H1 (cell line): Measurements from ENCODE around the gene KRT80.

Experiments
- EZH2 ChIP-seq: fragments of 200-600 bp; sonication (generic); IDR thresholded peaks from 2 replicates; pipeline ENCODE4 v1.7.1; 2012; ENCODE audit warnings: low read depth, mild to moderate bottlenecking, moderate library complexity, low read length, inconsistent platforms; ENCODE audit not compliant: severe bottlenecking
- TAF1 ChIP-seq: IDR thresholded peaks from 2 replicates; pipeline ENCODE4 v1.6.1; 2011; ENCODE audit warnings: mild to moderate bottlenecking, low read depth, low read length
- YY1 ChIP-seq: IDR thresholded peaks from 2 replicates; pipeline ENCODE4 v1.6.1; 2011; ENCODE audit warnings: low read depth, mild to moderate bottlenecking, low read length
- TF ChIP-seq, protein P1 (sequence below): IDR thresholded peaks from 2 replicates; pipeline ENCODE4 v1.6.1; 2011; ENCODE audit warnings: low read length, improper control_type of control experiment
- TF ChIP-seq, protein P2 (sequence below), 3 experiments: IDR thresholded peaks; 1 replicate in 2 of 3; 2 replicates in 1 of 3; pipeline versions ENCODE4 v1.5.1 to v1.6.1; 2011; ENCODE audit warnings: low read length in 3 of 3, mild to moderate bottlenecking in 3 of 3, inconsistent platforms in 2 of 3, low read depth in 1 of 3, moderate library complexity in 1 of 3; ENCODE audit not compliant: insufficient read depth in 1 of 3; ENCODE audit errors: control extremely low read depth in 1 of 3

DNA sequence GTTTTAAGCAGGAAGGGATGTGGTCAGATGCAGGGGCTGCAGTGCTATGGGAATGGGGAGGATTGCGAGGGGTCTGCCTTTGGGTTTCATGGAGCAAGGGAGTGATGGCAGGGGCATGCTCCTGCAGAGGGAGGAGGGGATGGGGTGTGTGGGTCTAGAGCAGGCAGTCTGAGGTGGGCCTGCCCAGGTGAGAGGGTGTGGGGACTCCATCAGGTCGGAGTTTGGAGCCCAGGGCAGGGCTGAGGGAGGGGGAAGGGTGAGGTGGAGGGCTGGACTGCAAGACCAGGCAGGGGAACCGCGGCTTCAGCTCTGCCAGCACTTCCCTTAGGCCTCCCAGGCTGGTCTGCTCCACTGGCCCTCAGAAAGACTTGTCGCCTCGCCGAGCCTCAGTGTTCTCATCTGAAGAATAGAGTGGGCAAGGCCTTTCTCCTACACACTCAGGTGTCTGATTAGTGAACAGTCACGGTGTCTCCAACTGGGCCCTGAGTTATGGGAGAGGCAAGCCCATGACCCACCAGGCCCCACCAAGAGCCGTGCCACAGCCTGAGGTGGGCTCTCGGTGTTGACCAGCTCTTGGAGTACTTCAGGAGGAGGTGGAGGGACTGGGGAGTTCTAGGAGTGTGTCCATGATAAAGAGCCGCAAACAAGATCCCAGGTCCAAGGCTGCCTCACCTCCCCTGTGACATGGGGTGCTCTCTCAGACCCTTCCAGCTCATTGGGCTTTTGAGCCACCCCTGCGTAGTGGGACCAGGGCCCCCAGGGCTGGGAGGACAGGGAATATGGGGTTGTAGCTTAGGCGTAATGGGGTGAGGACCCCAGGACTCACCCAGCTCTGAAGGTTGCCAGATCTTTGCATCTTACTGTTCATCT, 20.1 kb upstream of the KRT80 start:
- TF ChIP-seq, protein P1, sequence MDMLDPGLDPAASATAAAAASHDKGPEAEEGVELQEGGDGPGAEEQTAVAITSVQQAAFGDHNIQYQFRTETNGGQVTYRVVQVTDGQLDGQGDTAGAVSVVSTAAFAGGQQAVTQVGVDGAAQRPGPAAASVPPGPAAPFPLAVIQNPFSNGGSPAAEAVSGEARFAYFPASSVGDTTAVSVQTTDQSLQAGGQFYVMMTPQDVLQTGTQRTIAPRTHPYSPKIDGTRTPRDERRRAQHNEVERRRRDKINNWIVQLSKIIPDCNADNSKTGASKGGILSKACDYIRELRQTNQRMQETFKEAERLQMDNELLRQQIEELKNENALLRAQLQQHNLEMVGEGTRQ, result no peak
- TF ChIP-seq, protein P2, sequence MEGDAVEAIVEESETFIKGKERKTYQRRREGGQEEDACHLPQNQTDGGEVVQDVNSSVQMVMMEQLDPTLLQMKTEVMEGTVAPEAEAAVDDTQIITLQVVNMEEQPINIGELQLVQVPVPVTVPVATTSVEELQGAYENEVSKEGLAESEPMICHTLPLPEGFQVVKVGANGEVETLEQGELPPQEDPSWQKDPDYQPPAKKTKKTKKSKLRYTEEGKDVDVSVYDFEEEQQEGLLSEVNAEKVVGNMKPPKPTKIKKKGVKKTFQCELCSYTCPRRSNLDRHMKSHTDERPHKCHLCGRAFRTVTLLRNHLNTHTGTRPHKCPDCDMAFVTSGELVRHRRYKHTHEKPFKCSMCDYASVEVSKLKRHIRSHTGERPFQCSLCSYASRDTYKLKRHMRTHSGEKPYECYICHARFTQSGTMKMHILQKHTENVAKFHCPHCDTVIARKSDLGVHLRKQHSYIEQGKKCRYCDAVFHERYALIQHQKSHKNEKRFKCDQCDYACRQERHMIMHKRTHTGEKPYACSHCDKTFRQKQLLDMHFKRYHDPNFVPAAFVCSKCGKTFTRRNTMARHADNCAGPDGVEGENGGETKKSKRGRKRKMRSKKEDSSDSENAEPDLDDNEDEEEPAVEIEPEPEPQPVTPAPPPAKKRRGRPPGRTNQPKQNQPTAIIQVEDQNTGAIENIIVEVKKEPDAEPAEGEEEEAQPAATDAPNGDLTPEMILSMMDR (IDR thresholded peaks at IDR 0.05; ENCODE audit: control extremely low read depth in 1 of 3, insufficient read depth in 1 of 3, low read depth in 1 of 3, low read length in 3 of 3), result no peak
- TF ChIP-seq YY1, result no peak
- TF ChIP-seq EZH2, result no peak
- no peak for TF ChIP-seq TAF1
